Kidney (tissue), 14 donors: ENCODE results near the gene NRCAM. TPM values are rescaled to one million over a fixed set of nuclear protein-coding genes. Genes with fewer than 3 reads are reported as not detected.

Experiments used
- DNase-seq, 5 donors: peaks; one replicate each; pipeline ENCODE4 v3.0.0-alpha.2; 2013 to 2020
- FAIRE-seq: peaks from 2 replicates; lab custom pipeline; 2012; peaks lifted over from hg19 to GRCh38; lab: Jason Lieb, UNC
- H3K27ac ChIP-seq, 2 donors: one replicate each; pipeline ENCODE4 v1.7.0; 2013; ENCODE audit warnings: low read depth in 2 of 2, low read length in 2 of 2, inconsistent platforms in 1 of 2
- H3K27me3 ChIP-seq: one replicate; pipeline ENCODE4 v1.7.1; 2013; ENCODE audit warnings: low read length, inconsistent platforms; ENCODE audit not compliant: control insufficient read depth, insufficient read depth
- H3K36me3 ChIP-seq, 3 donors: one replicate each; pipeline versions ENCODE4 v1.7.0 to v1.7.1; 2013; ENCODE audit warnings: low read length in 3 of 3, control low read depth in 1 of 3, inconsistent platforms in 1 of 3; ENCODE audit not compliant: insufficient read depth in 3 of 3, control insufficient read depth in 2 of 3
- H3K4me1 ChIP-seq, 3 donors: one replicate each; pipeline versions ENCODE4 v1.7.0 to v1.7.1; 2013; ENCODE audit warnings: low read length in 3 of 3, inconsistent platforms in 1 of 3, low read depth in 1 of 3; ENCODE audit not compliant: control insufficient read depth in 2 of 3, insufficient read depth in 2 of 3
- H3K4me3 ChIP-seq, 3 donors: one replicate each; pipeline versions ENCODE4 v1.7.0 to v1.8.1; 2013; ENCODE audit warnings: low read length in 3 of 3, control low read depth in 1 of 3, inconsistent platforms in 1 of 3
- H3K9ac ChIP-seq, 3 donors: one replicate each; pipeline versions ENCODE4 v1.7.0 to v1.7.1; 2013; ENCODE audit warnings: low read length in 3 of 3, control low read depth in 1 of 3, inconsistent platforms in 1 of 3
- H3K9me3 ChIP-seq, 3 donors: one replicate each; pipeline versions ENCODE4 v1.7.0 to v1.7.1; 2013; ENCODE audit warnings: low read length in 3 of 3, control low read depth in 1 of 3, inconsistent platforms in 1 of 3; ENCODE audit not compliant: control insufficient read depth in 2 of 3, insufficient read depth in 1 of 3
- intact Hi-C: fragments of 100-400 bp; cut with DNase I; formaldehyde crosslinking; loops from one replicate; pipeline ENCODE4 v1.11.1; 2022
- polyA plus RNA-seq: library from polyadenylated mRNA; stranded (reverse); fragments of 350-450 nt; fragmentation: Illumina TruSeq; extraction: RNeasy Lipid Tissue Mini Kit (QIAGEN cat#74804); gene quantifications from one replicate; pipeline ENCODE4 v1.2.3, GENCODE V29; 2014; ENCODE audit warnings: low read depth, low replicate concordance; ENCODE audit not compliant: insufficient read depth
- total RNA-seq: library from RNA; stranded (reverse); fragmentation: NEBNext Ultra II Directional; extraction: Animal tissue kit (Norgen Biotek cat#: 25700); gene quantifications from one replicate; pipeline ENCODE4 v1.2.1, GENCODE V29; 2021
- TF ChIP-seq, protein P1 (sequence below): IDR thresholded peaks from 3 replicates; pipeline ENCODE4 v1.5.1; 2012; ENCODE audit warnings: mild to moderate bottlenecking, moderate library complexity, borderline replicate concordance; ENCODE audit not compliant: insufficient read depth; ENCODE audit errors: extremely low read depth
- donor health status: control.
- donor health status: control.
- donor health status: control.
- donor health status: control.
- donor health status: control.
- donor health status: DM: yes; HTN: yes; CAD: no.
- donor health status: Normal renal cell carcinoma (clear cell type).

The NRCAM gene
- total and polyA plus RNA-seq, 2 donors from 2014 or later, result 16.8 to 20.6 TPM

- no peak overlapping the region for H3K4me3 ChIP-seq
- no peak overlapping the region for H3K27ac ChIP-seq
- no peaks in the 10 kb centered on the region for H3K9me3 ChIP-seq
- no peaks in the 10 kb centered on the region for H3K36me3 ChIP-seq
- no peaks in the 10 kb centered on the region for H3K27me3 ChIP-seq
- H3K9ac ChIP-seq, result no peak overlapping the region
- no peaks in the 10 kb centered on the region for H3K4me1 ChIP-seq
- DNase-seq (no peak), FAIRE-seq (no peak)
- TF ChIP-seq, protein P1, sequence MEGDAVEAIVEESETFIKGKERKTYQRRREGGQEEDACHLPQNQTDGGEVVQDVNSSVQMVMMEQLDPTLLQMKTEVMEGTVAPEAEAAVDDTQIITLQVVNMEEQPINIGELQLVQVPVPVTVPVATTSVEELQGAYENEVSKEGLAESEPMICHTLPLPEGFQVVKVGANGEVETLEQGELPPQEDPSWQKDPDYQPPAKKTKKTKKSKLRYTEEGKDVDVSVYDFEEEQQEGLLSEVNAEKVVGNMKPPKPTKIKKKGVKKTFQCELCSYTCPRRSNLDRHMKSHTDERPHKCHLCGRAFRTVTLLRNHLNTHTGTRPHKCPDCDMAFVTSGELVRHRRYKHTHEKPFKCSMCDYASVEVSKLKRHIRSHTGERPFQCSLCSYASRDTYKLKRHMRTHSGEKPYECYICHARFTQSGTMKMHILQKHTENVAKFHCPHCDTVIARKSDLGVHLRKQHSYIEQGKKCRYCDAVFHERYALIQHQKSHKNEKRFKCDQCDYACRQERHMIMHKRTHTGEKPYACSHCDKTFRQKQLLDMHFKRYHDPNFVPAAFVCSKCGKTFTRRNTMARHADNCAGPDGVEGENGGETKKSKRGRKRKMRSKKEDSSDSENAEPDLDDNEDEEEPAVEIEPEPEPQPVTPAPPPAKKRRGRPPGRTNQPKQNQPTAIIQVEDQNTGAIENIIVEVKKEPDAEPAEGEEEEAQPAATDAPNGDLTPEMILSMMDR, result no peak
- intact Hi-C loops, result no loop called here
These were observed 83.6 kb downstream of the NRCAM start for GRCh38 chr7:108372618-108373017.

- no peak for FAIRE-seq
- Histone ChIP-seq H3K36me3 (no peaks in the 10 kb centered on the region), H3K27me3 (no peaks in the 10 kb centered on the region), H3K9ac (no peak overlapping the region), H3K4me3 (no peak overlapping the region), H3K27ac (no peak overlapping the region), H3K4me1 (no peaks in the 10 kb centered on the region), H3K9me3 (no peaks in the 10 kb centered on the region)
- TF ChIP-seq, protein P1, result no peak
- DNase-seq, result no peak
- intact Hi-C loops, result no loop called here
These were observed 85.6 kb downstream of the NRCAM start for GRCh38 chr7:108370616-108371015.

DNA sequence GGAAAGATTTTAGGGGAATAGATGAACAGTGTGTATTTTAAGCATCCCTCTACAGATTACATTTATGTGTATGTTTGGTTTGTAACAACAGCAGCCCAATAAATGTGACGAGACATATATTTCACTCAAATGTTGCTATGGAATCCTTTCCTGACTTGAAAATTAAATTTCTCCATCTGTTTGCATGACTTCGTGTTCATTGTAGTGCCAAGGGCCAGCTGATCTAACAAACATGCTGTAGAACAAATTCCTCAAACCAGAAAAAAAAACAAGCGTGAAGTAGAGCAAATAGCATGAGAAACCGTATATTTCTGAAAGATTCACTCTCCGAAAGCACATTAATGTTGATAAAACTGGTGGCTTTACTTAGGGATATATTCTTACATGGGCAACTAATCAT is 87.8 kb downstream of the NRCAM start:
- no peak overlapping the region for H3K27ac ChIP-seq
- H3K9me3 ChIP-seq, result no peaks in the 10 kb centered on the region
- DNase-seq (no peak), FAIRE-seq (no peak)
- H3K27me3 ChIP-seq, result no peaks in the 10 kb centered on the region
- no peak overlapping the region for H3K4me3 ChIP-seq
- TF ChIP-seq, protein P1, result no peak
- H3K4me1 ChIP-seq, result no peaks in the 10 kb centered on the region
- no peak overlapping the region for H3K9ac ChIP-seq
- intact Hi-C loops, result no loop called here
- H3K36me3 ChIP-seq, result no peaks in the 10 kb centered on the region

GRCh38 chr7:108367946-108368345 is 88.3 kb downstream of the NRCAM start:
- no peak overlapping the region for H3K27ac ChIP-seq

More at GRCh38 chr7:108367946-108368345, 88.3 kb downstream of the NRCAM start:
- H3K9ac ChIP-seq, result no peak overlapping the region
- DNase-seq, result no peak
- intact Hi-C loops, result no loop called here
- no peaks in the 10 kb centered on the region for H3K9me3 ChIP-seq
- no peak overlapping the region for H3K4me3 ChIP-seq
- no peaks in the 10 kb centered on the region for H3K27me3 ChIP-seq
- TF ChIP-seq, protein P1, result no peak
- no peaks in the 10 kb centered on the region for H3K4me1 ChIP-seq
- H3K36me3 ChIP-seq, result no peaks in the 10 kb centered on the region
- FAIRE-seq, result no peak
